Middle frontal gyrus (tissue), 1 donor: Measurements from ENCODE around the gene PKD2.
"Not testable (repeated sequence)": the region's sequence is repeated elsewhere in the genome, so short reads cannot be mapped to it uniquely, and the experiment has no call there.

Experiments used
- DNase-seq: peaks from one replicate; pipeline ENCODE4 v3.0.0-alpha.2; 2015; ENCODE audit warnings: low spot score; ENCODE audit errors: extremely low spot score

Gene PKD2

GRCh38 chr4:87985887-87986200 lies 21.6 kb upstream of the PKD2 start:
- no peak for DNase-seq

GRCh38 chr4:87986508-87986907 lies 20.9 kb upstream of the PKD2 start:
- no peak for DNase-seq

GRCh38 chr4:87989765-87990164 lies 17.7 kb upstream of the PKD2 start:
- DNase-seq: no peak

GRCh38 chr4:87995435-87995834 lies 12.0 kb upstream of the PKD2 start:
- DNase-seq: no peak

- not testable (repeated sequence) for DNase-seq
Measured at GRCh38 chr4:87999191-87999691, 8.2 kb upstream of the PKD2 start.

- no peak for DNase-seq
Measured at GRCh38 chr4:88001871-88002270, 5.6 kb upstream of the PKD2 start.

- DNase-seq: no peak
Measured at GRCh38 chr4:88002786-88003185, 4.6 kb upstream of the PKD2 start.

GRCh38 chr4:88003261-88003660 lies 4.2 kb upstream of the PKD2 start:
- DNase-seq: no peak

- DNase-seq: no peak
Measured at GRCh38 chr4:88005076-88005475, 2.4 kb upstream of the PKD2 start.

GRCh38 chr4:88005946-88006345 lies 1.5 kb upstream of the PKD2 start:
- DNase-seq: no peak

- no peak for DNase-seq
Measured at GRCh38 chr4:88006956-88007303, 505 bp upstream of the PKD2 start.

GRCh38 chr4:88008122-88008742 lies 797 bp downstream of the PKD2 start:
- DNase-seq: peak; percentile 10

GRCh38 chr4:88008743-88009171 lies 1.3 kb downstream of the PKD2 start:
- DNase-seq: no peak

GRCh38 chr4:88009871-88010270 lies 2.4 kb downstream of the PKD2 start:
- DNase-seq: no peak

GRCh38 chr4:88010966-88011365 lies 3.5 kb downstream of the PKD2 start:
- DNase-seq: no peak

GRCh38 chr4:88012647-88013046 lies 5.2 kb downstream of the PKD2 start:
- no peak for DNase-seq

- no peak for DNase-seq
Measured at GRCh38 chr4:88014386-88014905, 7.0 kb downstream of the PKD2 start.

GRCh38 chr4:88015659-88016295 lies 8.3 kb downstream of the PKD2 start:
- DNase-seq: no peak

- DNase-seq: no peak
Measured at GRCh38 chr4:88017516-88018297, 10.3 kb downstream of the PKD2 start.

- no peak for DNase-seq
Measured at GRCh38 chr4:88018466-88018865, 11.0 kb downstream of the PKD2 start.

GRCh38 chr4:88021824-88022223 lies 14.4 kb downstream of the PKD2 start:
- DNase-seq: no peak

- no peak for DNase-seq
Measured at GRCh38 chr4:88022289-88022688, 14.9 kb downstream of the PKD2 start.
